GM19351 (cell line): Measurements from ENCODE around the gene ACADL.

Experiments
- ATAC-seq: cut with Tn5 transposase; IDR thresholded peaks from one replicate; pipeline ENCODE4 v1.9.1; 2021; ENCODE audit warnings: mild to moderate bottlenecking, moderate library complexity; ENCODE audit not compliant: unreplicated experiment

The ACADL gene

GRCh38 chr2:210224941-210225672 is at the start of gene ACADL:
Gene ACADL (minus strand): TSS chr2:210225447. CDS start chr2:210225263, 184 bp downstream.
- ATAC-seq = no peak

- ATAC-seq = no peak
Observed at GRCh38 chr2:210271300-210271699, 46.1 kb upstream of the ACADL start.

DNA sequence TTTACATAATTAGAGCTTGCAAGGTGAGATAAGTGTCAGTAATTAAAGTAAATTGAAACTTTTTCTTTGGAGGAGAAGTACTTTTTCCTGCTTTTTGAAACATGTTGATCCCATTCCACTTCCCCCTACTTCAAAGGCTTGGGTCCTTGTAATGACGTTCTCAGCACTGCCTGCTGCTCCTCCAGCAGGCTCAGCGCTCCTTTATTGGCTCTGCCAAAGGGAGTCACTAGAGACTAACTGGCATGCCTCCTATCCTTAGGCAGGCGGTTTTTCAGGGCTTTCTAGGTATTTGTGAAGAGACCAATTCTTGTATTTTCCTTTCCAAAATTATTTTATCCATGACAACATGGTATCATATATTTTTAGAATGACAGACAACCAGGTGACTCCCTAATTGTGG is 43.9 kb upstream of the ACADL start:
- ATAC-seq = no peak

DNA sequence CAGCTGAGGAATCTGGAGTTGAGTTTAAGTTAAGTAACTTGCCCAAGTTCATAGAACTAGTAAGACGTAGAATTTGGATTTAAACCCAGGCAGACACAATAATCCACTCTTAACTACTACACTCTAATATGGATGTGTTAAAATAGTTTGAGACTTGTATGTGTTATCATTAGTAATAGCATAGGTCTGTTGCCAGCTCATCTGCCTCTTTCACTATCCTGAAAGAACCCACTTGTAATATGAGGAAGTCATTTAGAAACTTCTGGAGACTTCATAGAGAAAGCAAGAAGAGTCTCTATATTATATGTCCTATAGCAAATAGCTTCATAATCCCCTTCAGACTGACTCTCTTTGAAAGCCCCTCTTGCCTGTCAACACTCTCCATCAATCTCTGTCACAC is 43.0 kb upstream of the ACADL start:
- ATAC-seq = no peak

GRCh38 chr2:210267698-210268097 is 42.5 kb upstream of the ACADL start:
- ATAC-seq = no peak

DNA sequence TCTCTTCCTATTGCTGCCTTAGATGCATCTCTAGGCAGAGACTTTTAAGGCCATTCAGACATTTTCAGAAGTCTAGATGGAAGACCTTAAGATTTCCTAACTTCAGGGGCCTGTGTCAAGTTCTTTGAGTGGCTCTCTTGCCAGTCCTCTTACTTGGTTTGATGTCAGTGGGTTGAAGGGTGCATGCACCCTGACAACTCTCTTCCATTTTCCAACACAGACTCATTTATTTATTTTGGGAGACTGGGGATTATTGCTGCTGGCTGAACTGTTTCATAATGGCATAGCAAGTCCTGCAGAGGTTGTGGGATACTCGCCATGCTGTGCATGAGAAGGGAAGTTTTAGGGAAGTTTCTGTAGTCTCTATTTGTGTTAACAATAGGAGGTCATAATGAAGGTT is 39.0 kb upstream of the ACADL start:
- no peak for ATAC-seq

DNA sequence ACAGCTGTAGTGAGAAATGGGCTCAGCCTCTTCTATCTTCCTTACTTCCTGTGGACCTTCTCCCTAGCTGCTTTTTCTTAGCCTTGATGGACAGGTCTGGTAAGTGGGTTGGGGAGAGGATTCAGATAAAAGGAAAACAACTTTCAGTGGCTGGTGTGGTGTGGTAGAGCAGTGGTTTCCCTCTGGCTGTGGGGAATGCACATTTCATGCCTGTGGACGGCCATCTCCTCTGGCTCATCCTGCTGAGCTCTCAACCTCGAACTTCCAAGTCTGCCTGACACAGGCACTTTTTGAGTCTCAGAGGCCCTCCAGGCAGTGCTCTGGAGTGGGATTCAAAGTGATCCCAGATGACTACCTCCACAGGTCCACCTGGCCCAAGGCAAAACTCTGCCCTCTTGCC is 38.6 kb upstream of the ACADL start:
- no peak for ATAC-seq

GRCh38 chr2:210262036-210262435 is 36.8 kb upstream of the ACADL start:
- ATAC-seq = no peak

DNA sequence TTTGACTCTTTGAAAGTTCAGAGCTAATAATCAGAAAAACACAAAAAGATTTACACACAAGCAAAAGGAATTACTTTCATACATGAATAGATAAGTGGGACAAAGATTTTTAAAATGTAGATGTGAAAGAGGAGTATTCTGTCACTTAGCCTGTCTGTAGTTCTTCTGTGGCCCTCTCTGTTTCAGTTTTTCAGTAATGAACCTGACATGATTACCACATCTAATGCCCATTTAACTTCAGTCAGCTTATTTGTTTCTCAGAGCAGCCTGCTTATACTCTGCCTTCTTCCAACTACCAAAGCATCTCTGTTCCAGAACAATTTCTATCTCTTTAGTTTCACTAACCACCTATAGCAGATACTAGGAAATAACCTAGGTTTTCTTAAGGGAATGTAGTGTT is 34.4 kb upstream of the ACADL start:
- ATAC-seq = no peak

GRCh38 chr2:210252699-210253606 is 27.7 kb upstream of the ACADL start:
- ATAC-seq = no peak

- ATAC-seq = no peak
Observed at GRCh38 chr2:210250622-210251021, 25.4 kb upstream of the ACADL start.

GRCh38 chr2:210233487-210233886 is 8.2 kb upstream of the ACADL start:
- no peak for ATAC-seq

GRCh38 chr2:210230984-210231383 is 5.7 kb upstream of the ACADL start:
- ATAC-seq = no peak

DNA sequence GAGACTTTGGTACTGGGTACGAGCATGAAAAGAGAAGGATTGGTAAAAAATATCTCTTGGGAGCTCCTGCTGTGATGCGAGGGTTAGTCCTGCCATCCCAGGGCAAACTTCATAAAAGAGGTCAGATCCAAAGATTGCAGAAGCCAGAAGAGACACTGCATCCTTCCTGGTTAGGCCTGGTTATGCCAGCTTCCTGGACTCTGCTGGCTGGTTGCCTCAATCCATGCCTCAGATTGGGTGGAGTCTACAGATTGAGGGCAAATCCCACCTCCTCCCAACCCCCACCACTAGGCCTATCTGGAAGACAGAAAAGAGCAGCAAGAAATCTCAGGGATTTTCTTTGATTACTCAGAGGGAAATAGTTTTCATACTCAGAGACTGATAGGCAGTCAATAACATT is 5.3 kb upstream of the ACADL start:
- no peak for ATAC-seq

GRCh38 chr2:210228586-210228985 is 3.3 kb upstream of the ACADL start:
- ATAC-seq = no peak

GRCh38 chr2:210227290-210228088 is 2.2 kb upstream of the ACADL start:
- no peak for ATAC-seq

GRCh38 chr2:210226223-210226622 is 976 bp upstream of the ACADL start:
- no peak for ATAC-seq

GRCh38 chr2:210224591-210224940 is 681 bp downstream of the ACADL start:
- no peak for ATAC-seq

- ATAC-seq = no peak
Observed at GRCh38 chr2:210215120-210215519, 10.1 kb downstream of the ACADL start.

DNA sequence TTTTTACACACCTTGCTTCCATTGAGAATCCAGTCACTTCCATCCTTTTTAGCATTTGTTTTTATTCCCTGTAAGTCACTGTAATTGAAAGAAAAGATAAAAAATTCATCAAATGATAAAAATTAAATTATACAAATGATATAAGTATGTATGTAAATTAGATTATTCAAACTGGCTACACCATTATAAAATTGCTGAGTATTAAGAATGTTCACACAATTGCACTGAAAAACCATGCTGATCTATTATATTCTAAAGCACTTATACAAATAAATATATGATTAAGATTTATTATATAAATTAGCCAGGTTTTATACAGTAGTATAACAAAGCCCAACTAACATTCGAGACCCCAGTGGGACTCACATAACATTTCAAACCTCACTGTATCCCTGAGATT is 15.1 kb downstream of the ACADL start:
- no peak for ATAC-seq

- no peak for ATAC-seq
Observed at GRCh38 chr2:210207929-210208328, 17.3 kb downstream of the ACADL start.
